Ishikawa (cell line): ENCODE measurements around the gene SLC25A34.

Source experiments
- CEBPB ChIP-seq: IDR thresholded peaks from 2 replicates; pipeline ENCODE4 v1.6.1; 2012
- CREB1 ChIP-seq: IDR thresholded peaks from 2 replicates; pipeline ENCODE4 v1.6.1; 2012; ENCODE audit warnings: low read depth
- EGR1 ChIP-seq: IDR thresholded peaks from 2 replicates; pipeline ENCODE4 v1.6.1; 2012
- EP300 ChIP-seq: IDR thresholded peaks from 2 replicates; pipeline ENCODE4 v1.6.1; 2012; ENCODE audit warnings: borderline replicate concordance
- FOXM1 ChIP-seq: IDR thresholded peaks from 2 replicates; pipeline ENCODE4 v1.6.1; 2012; ENCODE audit warnings: low read depth, borderline replicate concordance
- MAX ChIP-seq: IDR thresholded peaks from 2 replicates; pipeline ENCODE4 v1.6.1; 2012
- NFIC ChIP-seq: IDR thresholded peaks from 2 replicates; pipeline ENCODE4 v1.6.1; 2012
- RAD21 ChIP-seq: IDR thresholded peaks from 2 replicates; pipeline ENCODE4 v1.6.1; 2012; ENCODE audit warnings: low read depth
- REST ChIP-seq: IDR thresholded peaks from 2 replicates; pipeline ENCODE4 v1.6.1; 2012; ENCODE audit warnings: low read depth, mild to moderate bottlenecking
- TAF1 ChIP-seq: IDR thresholded peaks from 2 replicates; pipeline ENCODE4 v1.6.1; 2012; ENCODE audit warnings: low read depth, mild to moderate bottlenecking
- TEAD4 ChIP-seq: IDR thresholded peaks from 2 replicates; pipeline ENCODE4 v1.6.1; 2012

- no peak for TF ChIP-seq REST
- TF ChIP-seq EP300 = no peak
- no peak for TF ChIP-seq TEAD4
- TF ChIP-seq EGR1 = no peak
- no peak for TF ChIP-seq CEBPB
- no peak for TF ChIP-seq MAX
- TF ChIP-seq TAF1 = no peak
- TF ChIP-seq RAD21 = no peak
- no peak for TF ChIP-seq CREB1
- TF ChIP-seq NFIC = no peak
- TF ChIP-seq FOXM1 = no peak
Measured at GRCh38 chr1:15747378-15747777, 11.3 kb downstream of the SLC25A34 start.
